ENCODE measurements around the gene CRISPLD2. TPM values are rescaled to one million over a fixed set of nuclear protein-coding genes. Genes with fewer than 3 reads are reported as not detected.

Gene CRISPLD2
- total RNA-seq, 1 donor from 2014 or later: 29.1 TPM

DNA sequence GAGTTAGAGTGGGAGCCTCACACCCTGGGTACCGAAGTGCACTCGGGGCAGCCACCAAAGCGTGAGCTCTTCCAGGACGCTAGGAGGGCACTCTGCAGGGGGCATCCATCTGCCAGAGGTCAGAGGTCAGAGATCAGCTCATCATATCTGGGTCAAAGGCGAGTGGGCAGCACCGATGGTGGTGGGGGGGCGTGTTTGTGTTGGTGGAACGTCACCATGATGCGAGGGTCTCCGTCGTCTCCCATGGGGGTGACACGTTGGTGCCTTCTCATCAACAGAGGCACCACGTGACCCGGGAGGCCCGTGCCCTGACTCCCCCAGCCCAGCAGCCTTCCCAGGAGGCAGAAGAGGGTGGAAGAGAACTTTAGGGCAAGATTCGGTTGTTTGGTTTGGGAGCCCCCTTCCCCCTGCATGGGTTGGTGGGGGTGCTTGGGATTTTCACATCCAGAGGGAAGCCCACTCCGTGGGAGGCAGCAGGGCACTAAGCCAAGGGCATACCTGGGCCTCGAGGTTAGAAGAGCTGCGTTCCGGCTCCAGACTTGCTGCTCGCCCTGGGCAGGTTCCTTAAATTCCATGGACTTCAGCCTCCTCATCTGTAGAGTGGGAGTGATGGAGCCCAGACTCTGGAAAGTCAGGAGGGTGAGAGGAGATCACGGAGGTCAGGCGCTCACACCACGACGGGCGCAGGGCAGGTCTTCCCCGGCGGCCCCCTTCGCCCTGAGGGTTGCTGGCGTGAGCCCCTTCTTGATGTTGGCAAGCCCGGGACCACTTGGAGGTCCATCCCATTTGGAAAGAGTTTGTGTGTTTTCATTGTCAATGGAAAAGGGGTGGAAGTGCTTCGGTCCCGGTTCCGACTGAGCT lies 14.0 kb downstream of the CRISPLD2 start:
- ATAC-seq (no peak), DNase-seq (no peak)
- intact Hi-C loops (cut with micrococcal nuclease): no loop called here

DNA sequence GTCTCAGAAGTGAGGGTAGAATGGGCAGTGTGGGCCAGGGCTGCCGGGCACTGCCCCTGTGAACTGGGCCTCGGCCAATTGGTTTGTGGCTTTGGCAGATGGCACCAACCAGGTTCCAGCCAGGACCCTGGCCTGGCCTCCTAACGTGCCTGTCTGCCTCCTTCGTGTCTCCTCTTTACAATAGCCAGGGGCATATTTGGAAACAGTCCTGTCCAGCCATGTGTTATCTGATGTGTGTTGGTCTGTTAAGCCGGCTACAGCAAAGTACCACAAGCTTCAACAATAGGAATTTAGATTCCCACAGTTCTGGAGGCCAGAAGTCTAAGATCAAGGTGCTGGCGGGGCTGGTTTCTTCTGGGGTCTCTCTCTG lies 14.6 kb downstream of the CRISPLD2 start:
- DNase-seq (no peak), ATAC-seq (no peak)
- intact Hi-C loops (cut with micrococcal nuclease): no loop called here

DNA sequence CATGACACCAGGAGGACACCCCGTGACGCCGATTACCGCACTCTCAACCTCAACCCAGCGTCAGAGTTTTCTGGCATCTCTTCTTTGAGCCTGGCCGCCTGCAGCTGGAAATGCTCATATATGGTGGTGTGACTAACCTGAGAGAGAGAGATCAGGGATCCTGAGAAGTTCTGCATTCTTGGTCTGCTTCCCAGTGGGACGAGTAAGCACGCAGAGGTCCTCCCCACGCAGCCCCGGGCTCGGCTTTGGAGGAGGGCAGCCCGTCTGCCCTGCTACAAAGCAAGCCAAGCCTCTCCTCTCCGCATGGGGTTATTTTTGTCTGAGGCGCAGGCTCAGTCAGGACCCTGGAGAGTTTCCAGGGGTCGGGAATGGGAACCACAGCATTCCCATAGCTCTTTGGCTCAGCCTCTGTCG lies 16.5 kb downstream of the CRISPLD2 start:
- DNase-seq (peak; percentile 83), ATAC-seq (peak; percentile 80)
- intact Hi-C loops (cut with micrococcal nuclease): no loop called here

DNA sequence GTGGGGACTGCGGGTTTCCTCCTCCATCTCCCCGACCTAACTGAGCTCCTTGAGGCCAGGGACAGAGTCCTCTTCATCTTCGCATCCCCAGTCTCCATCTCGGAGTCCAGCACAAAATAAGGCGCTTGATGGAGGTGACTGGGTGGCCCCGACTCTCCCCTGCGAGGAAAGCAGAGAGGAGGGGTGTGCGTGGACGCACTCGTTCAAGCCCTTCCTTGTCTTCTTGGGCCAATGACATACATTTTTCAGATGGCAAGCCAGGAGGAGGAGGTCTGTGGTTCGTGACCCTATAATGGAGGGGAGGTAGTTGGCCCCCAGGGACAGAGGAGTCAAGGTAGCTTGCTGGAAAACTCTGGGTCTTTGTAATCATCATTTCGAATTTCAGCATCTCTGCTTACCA lies 17.2 kb downstream of the CRISPLD2 start:
- no peak for ATAC-seq
- DNase-seq: no peak
- intact Hi-C loops (cut with micrococcal nuclease): no loop called here

DNA sequence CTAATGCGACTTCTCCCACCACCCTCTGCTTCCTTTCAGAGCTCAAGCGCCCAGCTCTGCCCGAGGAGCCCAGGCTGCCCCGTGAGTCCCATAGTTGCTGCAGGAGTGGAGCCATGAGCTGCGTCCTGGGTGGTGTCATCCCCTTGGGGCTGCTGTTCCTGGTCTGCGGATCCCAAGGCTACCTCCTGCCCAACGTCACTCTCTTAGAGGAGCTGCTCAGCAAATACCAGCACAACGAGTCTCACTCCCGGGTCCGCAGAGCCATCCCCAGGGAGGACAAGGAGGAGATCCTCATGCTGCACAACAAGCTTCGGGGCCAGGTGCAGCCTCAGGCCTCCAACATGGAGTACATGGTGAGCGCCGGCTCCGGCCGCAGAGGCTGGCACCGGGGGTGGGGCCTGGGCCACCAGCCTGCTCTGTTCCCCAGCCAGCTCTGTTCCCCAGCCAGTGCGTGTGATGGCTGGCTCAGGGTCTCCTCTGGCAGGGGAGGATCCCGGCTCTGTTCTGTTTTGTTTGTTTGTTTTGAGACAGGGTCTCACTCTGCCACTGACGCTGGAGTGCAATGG lies 18.7 kb downstream of the CRISPLD2 start:
- ATAC-seq: no peak
- no peak for DNase-seq
- intact Hi-C loops (cut with micrococcal nuclease): no loop called here

DNA sequence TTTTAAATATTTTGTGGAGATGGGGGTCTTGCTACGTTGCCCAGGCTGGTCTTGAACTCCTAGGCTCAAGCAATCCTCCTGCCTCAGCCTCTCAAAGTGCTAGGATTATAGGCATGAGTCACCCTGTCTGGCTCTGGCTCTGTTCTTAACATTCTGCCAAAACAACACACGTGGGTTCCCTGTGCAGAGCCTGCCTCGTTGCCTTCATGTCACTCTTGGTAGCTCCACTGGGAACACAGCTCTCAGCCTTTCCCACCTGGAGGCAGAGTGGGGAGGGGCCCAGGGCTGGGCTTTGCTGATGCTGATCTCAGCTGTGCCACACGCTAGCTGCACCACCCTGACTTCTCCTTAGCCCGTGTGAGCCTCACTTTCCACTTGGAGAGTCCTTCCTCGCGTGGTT lies 19.3 kb downstream of the CRISPLD2 start:
- no peak for DNase-seq
- ATAC-seq: peak; percentile 5
- intact Hi-C loops (cut with micrococcal nuclease): no loop called here

DNA sequence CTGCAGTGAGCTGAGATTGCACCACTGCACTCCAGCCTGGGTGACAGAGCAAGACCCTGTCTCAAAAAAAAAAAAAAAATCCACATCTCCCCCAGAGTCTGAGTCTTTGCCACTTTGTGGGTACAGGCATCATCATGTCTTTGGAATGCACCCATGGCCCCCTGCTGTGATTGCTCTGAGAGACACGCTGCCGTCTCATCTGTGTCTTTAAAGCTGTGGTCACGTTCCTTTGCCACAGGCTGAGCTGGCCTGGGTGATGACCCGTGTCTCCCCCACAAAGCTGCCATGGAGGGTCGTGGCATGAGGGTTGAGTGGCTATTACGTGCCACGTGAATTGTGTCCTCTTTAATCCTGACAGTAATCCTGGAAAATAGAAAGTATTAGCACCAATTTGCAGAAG lies 20.2 kb downstream of the CRISPLD2 start:
- intact Hi-C loops (cut with micrococcal nuclease): no loop called here
- DNase-seq: no peak
- no peak for ATAC-seq

DNA sequence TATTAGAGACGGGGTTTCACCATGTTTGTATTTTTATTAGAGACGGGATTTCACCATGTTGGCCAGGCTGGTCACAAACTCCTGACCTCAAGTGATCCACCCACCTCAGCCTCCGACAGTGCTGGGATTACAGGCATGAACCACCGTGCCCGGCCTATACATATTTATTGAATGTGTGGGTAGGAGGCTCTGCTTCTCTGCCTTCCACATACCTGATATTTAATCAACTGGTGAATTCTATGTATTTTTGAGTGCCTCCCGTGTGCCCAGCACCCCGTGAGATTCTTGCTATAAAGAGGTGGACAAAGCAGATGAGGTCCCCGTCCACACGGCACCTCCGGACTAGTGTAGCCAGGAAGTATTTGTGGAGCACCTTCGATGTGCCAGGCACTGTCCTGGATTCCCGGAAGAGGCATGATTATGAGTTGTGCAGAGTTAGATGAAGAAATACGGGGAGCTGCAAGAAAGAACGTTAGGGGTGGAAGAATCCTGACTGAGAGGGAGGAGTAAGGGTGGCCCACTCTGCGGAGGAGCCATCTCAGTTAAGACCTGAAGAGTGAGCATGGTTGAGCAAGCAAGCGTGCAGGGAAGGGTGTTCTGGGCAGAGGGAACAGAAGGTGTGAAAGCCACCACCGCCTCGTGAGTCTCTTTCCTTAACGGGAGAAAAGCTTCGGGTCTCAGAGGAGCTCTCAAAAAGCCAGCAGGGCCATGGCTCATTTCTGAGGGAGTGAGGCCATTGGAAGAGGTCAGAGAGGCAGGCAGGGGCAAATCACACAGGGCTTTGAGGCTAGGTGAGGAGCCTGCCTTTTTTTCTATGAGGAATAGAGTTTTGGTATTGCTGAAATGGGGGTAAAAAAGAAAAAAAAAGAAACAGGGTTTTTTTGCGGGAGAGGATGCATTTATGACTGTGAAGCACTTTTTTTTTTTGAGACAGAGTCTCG lies 21.2 kb downstream of the CRISPLD2 start:
- intact Hi-C loops (cut with micrococcal nuclease): no loop called here
- no peak for DNase-seq
- no peak for ATAC-seq

DNA sequence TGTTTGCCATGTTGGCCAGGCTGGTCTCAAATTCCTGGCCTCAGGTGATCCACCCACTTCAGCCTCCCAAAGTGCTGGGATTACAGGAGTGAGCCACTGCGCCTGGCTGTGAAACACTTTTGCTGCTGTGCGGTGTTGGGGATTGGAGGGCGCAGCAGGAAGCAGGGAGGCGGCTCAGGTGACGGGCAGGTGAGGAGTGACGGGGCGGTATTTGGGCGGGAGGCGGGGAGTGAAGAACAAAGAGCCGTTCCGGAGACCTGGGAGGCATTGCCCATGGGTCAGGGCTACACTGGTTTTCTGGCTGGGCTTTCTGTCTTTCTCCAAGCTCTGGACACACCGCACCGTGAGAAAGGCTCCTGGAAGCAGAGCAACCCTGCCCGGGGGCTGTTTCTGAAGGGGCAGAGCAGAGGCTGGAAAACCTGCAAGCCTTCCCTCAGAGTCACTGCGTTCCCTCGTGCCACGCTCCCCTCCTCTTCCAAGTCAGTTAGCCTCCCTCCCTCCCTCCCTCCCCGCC lies 22.1 kb downstream of the CRISPLD2 start:
- no peak for DNase-seq
- intact Hi-C loops (cut with micrococcal nuclease): no loop called here

DNA sequence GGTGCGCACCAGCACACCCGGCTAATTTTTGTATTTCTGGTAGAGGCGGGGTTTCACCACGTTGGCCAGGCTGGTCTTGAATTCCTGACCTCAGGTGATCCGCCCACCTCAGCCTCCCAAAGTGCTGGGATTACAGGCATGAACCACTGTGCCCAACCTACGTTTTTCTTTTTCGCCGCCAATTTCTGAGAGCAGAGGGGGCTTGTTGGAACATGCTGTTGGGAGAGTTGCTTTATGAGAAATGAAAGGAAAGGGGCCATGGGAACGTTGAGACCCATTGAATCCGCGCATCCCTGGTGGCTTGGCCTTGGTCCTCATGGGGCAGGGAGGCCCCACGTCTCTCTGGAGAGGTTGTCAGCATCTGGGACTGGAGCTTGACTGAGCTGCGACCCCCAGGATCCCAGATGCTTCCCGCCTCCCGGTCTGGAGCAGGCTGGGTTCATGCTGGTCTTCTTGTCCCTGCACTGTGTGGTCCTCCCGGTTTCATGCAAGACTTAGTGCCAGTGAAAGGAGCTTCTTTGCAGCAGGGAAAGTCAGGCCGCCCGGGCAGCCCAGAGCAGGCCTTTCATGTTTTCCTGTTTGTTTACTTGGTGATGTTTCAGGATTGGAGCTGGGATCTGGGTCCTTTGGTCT lies 22.8 kb downstream of the CRISPLD2 start:
- DNase-seq: peak; percentile 53
- intact Hi-C loops (cut with micrococcal nuclease): no loop called here
- peak; percentile 50 for ATAC-seq

More for the DNA sequence above, 22.1 kb downstream of the CRISPLD2 start:
- no peak for ATAC-seq

DNA sequence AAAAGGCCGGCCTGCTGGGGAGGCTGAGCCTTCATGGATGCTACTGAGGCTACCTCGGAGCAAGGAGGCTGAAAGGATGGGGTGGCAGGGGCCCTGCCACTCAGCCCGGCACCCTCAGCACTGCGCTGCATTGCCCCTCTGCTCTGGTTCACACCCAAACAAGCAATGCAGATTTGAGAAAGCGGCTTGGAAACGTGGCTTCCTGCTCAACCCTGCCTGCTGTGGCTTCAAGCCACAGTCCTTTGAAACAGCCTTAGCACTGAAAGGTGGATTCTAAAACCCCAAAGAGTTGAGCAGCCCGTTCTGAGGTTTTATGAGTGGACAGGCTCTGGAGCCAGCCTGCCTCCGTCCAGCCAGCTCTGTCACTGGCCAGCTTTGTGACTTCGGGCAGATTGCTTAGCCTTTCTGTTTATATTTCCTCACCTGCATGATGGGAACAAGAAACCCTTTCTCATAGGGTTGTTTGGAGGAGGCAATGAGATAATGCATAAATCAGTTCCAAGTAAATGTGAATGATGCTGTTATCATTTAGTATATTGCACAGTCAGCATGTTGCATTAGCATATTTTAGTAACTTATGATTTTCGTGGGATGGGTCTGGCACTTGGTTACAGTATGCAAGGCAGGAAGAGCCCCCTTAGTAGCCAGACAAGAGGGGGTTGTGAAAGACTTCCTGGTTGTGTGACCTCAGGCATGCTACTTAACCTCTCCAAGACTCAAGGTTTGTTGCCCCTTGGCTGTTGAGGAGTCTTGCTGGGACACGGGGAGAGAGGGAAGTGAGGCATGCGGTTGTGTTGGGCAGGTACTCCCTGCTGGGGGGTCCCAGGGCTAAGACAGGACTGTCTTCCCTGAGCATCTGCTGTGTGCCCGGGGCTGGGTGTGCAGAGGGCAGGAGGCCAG lies 23.6 kb downstream of the CRISPLD2 start:
- no peak for DNase-seq
- no peak for ATAC-seq
- intact Hi-C loops (cut with micrococcal nuclease): no loop called here

DNA sequence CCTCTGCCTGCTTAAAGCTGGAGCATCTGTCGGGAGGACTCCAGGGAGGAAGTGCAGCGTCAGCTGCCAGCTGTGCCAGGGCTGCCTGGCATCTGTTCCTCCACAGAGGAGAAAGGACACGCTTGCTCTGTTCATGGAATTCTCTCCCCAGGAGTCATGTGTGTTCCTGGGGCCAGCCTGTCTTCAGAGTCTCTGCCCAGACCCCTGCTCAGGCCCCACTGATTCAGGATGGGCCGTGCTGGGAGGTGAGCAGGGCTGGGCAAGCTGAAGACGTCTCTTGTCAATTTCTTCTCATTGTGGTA lies 24.2 kb downstream of the CRISPLD2 start:
- intact Hi-C loops (cut with micrococcal nuclease): no loop called here
- peak; percentile 36 for ATAC-seq

DNA sequence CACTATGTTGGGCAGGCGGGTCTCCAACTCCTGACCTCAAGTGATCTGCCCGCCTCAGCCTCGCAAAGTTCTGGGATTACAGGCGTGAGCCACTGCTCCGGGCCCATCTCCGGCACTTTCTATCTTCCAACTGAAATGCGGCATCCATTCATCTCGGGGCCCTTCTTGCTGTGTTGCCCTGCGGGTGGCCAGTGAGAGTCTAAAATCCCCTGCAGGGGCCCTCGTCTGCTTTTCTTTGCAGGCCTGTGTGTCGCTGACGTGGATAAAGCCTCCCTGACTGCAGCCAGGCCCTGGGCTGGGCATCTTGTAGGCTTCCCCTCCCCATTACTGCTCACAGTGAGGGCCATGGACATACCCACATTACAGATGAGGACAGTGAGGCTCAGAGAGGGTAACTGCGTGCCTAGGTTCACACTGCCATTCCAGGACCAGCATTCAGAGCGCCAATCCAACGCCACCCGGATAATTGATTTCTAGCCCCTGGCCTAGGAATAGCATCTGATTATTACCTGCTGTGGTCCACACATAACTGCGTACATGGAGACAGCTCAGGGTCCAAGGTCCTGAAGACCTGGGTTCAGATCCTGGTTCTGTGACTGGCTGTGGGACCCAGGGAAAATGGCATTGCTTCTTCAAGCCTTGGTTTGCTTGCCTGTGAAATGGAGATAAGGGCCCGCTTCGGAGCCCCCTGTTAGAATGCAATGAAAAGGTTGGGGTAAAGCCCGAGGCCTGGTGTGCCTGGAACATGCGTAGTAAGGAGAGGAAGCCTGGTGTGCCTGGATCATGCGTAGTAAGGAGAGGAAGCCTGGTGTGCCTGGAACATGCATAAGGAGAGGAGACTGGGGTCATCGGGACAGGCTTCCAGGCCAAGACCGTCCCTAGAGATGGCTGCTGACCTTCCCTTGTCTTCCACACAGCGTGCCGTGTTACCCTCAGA lies 25.0 kb downstream of the CRISPLD2 start:
- DNase-seq (no peak), ATAC-seq (peak; percentile 49)
- intact Hi-C loops (cut with micrococcal nuclease): no loop called here

More for the DNA sequence above, 24.2 kb downstream of the CRISPLD2 start:
- peak; percentile 71 for DNase-seq

DNA sequence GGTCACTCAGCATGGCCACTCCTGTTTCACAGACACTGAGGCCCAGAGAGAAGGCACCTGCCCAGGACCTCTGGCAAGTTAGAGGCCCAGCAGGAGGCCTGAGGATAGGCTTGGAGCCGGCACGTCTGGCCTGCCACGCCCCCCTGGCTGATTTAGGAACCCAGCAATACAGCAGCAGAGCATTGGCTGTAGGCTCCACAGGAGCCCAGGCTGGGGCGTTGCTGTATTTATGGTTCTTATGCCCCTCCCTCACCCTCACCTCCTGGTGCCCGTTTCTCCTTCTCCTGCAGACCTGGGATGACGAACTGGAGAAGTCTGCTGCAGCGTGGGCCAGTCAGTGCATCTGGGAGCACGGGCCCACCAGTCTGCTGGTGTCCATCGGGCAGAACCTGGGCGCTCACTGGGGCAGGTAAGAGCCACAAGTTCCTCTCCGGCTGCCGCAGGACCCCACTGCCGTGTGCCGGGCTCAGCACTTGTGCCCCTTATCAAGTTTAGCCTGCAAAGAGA lies 25.8 kb downstream of the CRISPLD2 start:
- intact Hi-C loops (cut with micrococcal nuclease): no loop called here
- no peak for DNase-seq
- ATAC-seq: no peak

DNA sequence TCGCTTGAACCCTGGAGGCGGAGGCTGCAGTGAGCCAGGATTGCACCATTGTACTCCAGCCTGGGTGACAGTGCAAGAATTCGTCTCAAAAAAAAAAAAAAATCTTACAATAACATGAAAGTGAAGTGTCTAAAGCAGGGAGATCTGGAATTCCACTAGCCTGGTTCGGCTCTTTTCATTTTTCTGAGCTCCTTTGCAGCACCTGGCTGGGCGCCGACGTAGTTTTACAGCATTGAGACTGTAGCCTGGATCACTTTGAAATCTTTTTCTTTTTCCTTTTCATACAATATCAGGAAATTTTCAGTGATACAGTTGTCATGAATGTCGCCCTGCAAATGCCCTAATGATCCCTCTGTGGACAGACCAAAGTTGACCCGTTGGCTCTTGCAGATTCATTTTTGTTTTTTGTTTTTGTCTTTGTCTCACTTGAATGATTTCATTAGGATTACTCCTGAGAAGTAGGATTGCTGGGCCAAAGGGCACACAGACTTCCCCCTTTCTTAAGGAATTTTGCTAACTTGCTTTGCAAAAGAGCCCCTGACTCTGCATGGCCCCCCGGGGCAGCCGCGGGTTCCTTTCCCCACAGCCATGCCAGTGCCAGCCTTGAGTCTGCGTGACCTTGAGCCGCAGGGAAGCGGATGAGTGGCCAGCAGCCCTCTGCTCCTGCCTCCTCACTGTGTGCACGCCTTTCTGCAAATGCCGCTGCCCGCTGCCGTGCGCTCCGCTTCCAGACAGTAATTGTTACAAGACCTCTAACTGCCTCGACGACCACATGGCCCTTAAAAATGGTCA lies 28.0 kb downstream of the CRISPLD2 start:
- intact Hi-C loops (cut with micrococcal nuclease): no loop called here
- ATAC-seq: no peak
- DNase-seq: no peak

DNA sequence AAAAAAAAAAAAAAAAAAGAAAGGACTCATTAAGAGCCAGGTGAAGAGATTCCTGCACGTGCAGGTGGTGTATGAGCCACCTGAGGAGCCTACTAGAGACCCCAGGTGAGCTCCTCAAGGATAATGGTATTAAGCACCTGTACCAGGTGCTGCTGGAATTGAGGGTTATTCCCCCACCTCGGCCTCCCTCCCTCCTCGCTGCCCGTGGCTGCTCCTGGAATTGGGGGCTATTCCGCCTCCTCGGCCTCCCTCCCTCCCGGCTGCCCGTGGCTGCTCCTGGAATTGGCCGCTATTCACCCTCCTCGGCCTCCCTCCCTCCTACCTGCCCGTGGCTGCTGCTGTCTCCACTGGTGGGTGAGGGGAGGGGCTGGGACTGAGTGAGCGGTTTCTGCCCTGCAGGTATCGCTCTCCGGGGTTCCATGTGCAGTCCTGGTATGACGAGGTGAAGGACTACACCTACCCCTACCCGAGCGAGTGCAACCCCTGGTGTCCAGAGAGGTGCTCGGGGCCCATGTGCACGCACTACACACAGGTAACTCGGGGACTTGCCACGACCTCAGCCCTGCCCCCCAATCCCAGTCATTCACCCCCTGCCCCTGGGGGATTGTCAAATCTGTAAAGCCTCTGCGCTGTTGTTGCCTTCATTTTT lies 29.3 kb downstream of the CRISPLD2 start:
- ATAC-seq: no peak

More for the DNA sequence above, 29.3 kb downstream of the CRISPLD2 start:
- intact Hi-C loops (cut with micrococcal nuclease): no loop called here
- no peak for DNase-seq
